IPS-11a (cell line): ENCODE results near the gene TYMS.

Source experiments
- H3K4me3 ChIP-seq: one replicate; pipeline ENCODE4 v1.5.1; 2013; ENCODE audit warnings: low read depth, low read length, control low read depth

TYMS gene

DNA sequence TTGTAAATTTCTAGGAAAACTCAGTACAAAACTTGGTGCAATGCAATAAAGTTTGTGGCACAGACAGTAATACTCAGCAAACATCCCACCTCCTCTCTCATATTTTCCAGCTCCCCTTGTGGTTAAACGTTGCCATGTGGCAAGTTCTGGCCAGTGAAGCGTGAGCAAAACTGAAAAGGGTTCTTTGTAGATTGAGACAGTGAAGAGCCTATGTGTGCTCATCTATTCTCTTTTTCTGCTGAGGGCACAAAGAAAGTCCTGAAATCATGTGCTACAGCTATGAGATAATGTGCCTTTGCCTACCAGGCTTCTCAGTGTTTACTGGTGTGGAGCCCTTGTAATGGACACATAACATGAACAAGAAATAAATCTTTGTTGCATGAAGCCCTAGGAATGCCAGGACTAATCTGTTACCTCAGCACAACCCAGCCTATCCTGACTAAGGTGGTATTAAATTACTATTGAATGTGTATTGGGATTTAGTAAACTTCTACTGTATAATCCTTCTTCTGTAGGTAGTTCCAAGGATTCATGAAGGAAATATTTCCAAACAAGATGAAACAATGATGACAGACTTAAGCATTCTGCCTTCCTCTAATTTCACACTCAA, 13.0 kb upstream of the TYMS start:
- no peak overlapping the region for H3K4me3 ChIP-seq

DNA sequence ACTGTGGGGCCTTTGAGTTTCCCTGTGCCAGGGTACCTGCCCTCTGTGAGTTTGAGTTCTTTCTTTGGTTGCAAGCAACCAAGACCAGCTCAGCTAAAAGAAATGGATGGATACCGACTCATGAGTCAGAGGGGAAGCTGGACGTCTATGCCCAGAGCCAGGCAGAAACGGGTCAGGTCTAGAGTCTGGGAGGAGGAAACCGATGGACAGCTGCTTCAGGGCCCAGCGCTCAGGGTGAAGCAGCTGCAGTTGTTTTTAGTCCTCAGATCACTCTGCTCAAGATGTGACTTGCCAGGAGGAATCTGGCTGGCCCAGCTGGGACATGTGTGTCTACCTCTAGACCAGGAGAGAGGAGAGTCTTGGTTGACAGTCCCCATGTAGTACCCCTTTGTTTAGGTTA, 10.1 kb upstream of the TYMS start:
- H3K4me3 ChIP-seq, result no peak overlapping the region

DNA sequence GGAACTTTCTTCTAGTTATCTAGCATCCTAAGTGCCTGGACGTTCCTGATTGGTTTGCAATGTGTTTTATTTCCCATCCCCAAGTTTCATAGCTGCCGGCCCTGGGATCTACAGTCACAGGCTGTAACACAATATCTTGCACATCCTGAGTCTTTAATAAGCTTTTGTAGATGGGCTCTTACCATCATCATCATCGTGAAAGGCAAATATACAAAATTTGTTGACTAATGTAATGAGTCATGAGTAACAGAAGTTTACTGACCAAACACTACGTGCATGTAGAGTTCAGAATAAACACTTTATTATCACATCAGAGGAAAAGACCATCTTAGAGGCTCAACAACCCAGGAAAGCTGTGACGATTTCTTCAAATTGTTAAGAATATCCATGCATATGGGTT, 8.1 kb upstream of the TYMS start:
- no peak overlapping the region for H3K4me3 ChIP-seq

DNA sequence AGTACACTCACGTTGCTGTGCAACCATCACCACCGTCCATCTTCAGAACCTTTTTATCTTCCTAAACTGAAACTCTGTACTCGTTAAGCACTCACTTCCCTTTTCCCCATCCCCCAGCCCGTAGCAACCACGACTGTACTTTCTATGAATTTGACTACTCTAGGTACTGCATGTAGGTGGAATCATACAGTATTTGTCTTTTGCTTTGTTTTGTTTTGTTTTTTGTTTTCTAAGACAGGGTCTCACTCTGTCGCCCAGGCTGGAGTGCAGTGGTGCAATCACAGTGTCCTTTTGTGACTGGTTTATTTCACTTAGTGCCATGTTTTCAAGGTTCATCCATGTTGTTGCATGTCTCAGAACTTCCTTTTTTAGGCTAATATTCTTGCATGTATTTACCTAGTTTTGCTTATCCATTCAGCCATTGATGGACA, 7.0 kb upstream of the TYMS start:
- no peak overlapping the region for H3K4me3 ChIP-seq

DNA sequence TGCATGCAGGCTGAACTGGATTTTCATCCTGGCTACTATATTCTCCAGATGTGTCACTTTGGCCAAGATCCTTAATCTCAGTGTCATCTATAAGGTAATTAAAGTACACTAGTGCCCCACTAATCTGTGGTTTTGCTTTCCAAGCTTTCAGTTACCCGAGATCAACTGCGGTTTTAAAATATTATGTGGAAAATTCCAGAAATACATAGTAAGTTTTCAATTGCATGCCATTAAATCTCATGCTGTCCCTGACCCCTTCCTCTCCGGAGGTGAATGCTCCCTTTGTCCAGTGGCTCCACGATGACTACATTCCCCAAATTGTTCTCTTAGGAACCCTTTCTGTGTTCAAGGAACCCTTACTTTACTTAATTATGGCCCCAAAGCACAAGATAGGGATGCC, 5.3 kb upstream of the TYMS start:
- H3K4me3 ChIP-seq, result no peak overlapping the region

DNA sequence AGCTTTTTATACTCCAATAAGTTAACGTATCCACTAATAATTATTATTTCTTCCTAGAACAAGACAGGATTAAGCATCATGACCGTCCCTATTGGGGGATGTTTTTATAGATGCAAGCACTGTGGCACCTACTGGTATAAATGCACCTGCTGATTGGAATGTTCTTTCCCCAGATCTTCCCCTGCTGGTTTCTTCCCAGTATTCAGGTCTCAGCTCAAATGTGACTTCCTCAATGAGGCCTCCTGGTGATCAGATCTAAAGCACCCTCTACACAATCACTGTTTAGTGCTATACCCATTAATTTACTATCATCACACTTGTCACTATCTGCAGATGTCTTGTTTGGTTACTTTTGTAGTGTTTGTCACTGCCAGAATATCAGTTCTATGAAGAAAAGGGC, 3.9 kb upstream of the TYMS start:
- H3K4me3 ChIP-seq, result no peak overlapping the region

DNA sequence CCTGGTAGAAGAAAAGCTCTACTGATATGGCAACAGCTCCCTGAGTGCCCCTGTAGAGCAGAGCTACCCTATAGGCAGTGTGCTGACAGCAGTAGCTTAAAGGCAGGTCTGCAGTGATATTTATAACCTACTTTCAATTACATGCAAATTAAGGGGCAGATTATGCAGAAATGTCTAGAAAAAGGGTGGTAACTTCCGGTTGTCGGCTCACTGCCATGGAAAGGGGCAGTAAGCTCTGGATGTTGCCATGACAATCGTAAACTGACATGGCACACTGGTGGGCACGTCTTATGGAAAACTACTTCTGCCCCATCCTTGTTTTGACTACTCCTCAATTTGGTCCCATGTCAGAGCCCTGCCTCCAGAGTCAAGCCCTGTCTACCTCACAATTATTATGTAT, 2.9 kb upstream of the TYMS start:
- no peak overlapping the region for H3K4me3 ChIP-seq

DNA sequence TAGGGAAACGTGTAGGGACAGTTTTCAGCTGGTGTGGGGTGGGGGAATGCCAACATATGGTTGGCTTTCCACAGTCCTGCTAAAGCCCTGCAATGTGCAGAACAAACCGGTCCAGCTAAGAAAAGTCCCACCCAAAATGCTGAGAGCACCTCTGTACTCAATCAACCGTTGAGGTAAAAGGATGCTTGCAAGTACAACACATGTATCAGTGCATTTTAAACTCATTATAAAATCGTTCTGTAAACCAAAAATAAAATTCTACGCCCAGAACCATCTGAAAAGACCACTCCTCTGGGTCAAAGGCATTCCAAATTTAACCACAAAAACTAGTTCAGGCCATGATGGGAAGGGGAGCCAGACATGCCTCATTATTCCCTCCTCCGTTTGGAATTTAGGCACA, 2.0 kb upstream of the TYMS start:
- H3K4me3 ChIP-seq, result no peak overlapping the region

DNA sequence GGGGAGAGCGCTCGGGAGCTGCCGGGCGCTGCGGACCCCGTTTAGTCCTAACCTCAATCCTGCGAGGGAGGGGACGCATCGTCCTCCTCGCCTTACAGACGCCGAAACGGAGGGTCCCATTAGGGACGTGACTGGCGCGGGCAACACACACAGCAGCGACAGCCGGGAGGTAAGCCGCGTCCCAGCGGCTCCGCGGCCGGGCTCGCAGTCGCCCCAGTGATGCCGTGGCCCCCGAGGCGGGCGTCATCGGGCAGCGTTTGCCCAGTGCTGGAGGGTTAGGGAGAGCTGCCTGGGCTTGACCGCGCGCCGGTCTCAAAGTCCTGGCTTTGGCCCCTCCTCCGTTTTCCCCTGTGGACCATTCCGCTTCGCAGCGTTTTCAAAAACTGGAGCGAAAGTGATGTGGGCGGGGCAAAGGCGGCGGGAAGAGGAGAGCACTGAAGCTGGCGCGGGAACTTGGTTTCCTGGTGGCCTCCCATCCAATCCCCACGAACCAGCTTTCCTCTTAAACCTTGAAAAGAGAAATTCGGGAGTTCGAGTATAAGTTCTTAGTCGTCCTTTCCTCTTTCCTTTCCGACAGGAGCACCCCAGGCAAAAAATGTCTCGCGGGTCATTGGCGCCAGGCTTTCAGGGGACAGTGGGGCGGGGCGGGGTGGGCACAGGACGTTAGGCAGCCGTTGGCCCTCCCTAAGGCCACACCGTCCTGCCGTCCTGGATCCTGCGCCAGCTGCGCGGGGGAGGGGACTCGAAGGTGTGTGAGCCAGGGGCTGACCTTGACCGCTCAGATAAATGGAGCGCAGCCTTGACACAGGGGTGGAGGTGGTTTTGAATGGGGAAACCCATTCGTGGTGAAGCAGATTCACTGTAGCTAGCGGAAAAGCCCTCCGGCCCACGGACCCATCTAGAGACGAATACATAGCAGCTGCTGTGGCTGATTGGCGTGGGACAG, 821 bp downstream of the TYMS start:
- peak overlapping the region; percentile 83 for H3K4me3 ChIP-seq

DNA sequence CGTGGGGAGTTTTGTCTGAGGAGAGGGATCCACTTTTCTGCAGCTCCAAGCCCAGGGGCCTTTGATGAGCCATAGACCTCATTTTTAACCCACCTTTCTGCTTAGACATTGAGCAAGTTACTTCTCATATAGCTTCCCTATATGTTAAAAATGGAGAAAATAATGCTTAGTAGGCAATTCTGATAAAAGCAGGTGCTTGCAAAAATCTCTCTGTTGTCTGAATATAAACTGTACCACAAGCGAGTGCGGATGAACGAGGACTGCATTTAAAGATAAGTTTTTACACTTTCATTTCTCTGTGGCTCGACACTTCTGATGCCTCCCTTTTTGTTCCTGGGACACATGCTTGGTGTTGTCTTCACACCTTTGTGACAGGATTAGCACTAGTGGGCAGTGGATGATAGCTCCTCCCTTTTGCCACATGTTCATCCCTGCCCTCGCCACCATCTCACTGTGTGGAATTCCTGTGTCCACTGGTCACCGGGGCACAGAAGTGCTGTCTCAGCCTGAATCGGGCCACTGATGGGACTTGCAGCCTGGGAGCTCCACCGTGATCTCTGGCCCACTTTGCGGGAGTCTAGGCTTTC, 1.6 kb downstream of the TYMS start:
- H3K4me3 ChIP-seq, result peak overlapping the region; percentile 83

DNA sequence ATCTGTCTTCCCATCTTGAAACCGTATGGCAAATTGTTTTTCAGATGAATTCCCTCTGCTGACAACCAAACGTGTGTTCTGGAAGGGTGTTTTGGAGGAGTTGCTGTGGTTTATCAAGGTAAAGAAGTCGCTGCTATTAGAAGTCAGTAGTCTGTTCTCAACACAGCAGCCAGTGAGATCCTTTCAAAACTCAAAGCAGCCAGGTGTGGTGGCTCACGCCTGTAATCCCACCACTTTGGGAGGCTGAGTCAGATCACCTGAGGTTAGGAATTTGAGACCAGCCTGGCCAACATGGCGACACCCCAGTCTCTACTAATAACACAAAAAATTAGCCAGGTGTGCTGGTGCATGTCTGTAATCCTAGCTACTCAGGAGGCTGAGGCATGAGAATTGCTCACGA, 2.1 kb downstream of the TYMS start:
- no peak overlapping the region for H3K4me3 ChIP-seq

DNA sequence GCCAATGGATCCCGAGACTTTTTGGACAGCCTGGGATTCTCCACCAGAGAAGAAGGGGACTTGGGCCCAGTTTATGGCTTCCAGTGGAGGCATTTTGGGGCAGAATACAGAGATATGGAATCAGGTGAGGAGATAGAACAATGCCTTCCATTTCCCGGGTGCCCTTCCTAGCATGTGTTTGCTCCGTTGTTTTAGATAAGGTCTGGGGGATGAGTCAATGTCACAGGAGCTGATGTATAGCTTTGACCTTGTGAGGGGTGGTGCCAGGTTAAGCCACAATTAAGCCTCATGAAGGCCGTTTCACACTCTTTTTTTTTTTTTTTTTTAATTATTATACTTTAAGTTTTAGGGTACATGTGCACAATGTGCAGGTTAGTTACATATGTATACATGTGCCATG, 4.7 kb downstream of the TYMS start:
- H3K4me3 ChIP-seq, result no peak overlapping the region

DNA sequence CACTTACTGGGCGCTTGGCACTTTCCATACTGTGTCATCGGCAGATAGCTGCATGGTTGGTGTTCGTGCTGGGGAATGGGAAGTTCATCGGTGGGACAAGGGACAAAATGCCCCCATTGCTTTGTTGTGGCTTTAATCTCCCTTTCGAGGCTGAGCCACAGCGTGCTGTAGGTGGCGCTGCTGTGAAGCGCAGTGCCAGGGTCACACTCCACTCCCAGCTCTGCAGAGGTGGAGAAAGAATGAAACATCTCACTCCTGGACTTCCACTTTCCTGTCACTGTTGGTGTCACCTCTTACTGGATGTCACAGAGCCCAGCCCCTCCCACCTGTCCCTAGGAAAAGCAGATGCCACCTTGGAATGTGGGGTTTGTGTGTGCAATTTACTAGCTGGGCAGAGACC, 8.7 kb downstream of the TYMS start:
- no peak overlapping the region for H3K4me3 ChIP-seq

DNA sequence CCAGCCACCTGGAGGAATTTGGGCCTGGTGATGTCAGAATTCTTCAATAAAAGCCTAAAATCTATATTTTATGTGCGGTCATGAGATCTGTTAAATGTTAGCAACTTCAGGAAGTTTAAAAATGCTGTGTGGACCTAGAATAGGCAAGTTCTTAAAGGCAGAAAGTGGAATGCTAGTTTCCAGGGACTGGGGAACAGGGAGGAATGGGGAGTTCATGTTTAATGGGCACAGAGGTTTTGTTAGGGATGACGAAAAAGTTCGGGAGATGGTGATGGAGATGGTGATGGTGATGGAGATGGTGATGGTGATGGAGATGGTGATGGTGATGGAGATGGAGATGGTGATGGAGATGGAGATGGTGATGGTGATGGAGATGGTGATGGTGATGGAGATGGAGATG, 9.2 kb downstream of the TYMS start:
- no peak overlapping the region for H3K4me3 ChIP-seq

DNA sequence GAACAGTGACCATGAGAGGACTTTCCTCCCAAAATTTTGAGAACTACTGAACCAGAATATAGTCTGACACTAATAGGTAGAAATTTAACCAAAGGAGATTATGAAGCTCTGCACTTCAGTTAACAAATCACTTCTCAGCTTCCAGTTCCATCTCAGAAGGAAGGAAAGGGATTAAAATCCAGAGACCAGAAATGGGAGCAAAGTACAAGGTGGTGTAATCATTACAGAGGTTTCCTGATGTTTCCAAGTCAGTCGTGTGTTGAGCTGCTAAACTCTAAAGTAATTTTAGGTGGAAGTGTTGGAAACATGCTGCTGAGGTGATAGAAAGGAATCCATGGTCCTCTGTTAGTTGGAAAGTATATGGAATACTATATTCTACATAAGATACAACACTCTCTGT, 10.8 kb downstream of the TYMS start:
- H3K4me3 ChIP-seq, result no peak overlapping the region

DNA sequence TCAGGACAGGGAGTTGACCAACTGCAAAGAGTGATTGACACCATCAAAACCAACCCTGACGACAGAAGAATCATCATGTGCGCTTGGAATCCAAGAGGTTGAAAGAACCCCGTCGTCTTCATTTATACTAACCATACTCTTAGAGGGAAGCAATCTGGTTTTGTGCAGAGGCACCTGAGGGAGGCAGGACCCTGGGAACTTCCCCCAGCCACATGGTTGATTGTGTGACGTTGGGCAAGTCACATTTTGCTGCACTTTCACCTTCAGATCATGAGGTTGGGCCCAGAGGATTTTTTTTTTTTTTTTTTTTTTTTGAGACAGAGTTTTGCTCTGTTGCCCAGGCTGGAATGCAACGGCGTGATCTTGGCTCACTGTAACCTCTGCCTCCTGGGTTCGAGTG, 11.6 kb downstream of the TYMS start:
- no peak overlapping the region for H3K4me3 ChIP-seq

DNA sequence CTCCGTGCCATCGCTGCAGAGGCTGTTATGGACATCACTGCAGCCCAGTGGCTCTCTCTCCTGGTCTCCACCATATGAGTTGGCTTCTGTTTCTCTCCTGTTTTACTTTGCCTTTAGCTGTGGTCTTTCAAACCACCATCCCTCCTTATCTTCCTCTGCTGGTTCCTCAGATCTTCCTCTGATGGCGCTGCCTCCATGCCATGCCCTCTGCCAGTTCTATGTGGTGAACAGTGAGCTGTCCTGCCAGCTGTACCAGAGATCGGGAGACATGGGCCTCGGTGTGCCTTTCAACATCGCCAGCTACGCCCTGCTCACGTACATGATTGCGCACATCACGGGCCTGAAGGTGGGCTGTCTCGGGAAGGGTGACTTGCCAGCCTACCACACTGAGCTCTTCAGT, 13.1 kb downstream of the TYMS start:
- H3K4me3 ChIP-seq, result no peak overlapping the region

DNA sequence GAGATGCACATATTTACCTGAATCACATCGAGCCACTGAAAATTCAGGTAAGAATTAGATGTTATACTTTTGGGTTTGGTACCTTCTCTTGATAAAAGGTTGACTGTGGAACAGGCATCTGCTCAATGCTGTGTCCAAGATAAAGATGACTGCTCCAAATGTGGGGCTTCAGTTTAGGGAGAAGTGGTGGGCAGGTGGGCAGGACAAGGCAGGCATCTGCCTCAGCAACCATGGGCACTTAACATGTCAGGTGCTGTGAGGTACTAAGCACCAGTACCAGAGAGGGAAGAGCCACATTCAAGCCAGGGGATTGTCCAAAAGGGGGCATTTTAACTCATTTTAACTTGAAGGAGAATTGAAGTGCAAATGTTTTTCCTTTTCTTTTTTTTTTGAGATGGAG, 14.0 kb downstream of the TYMS start:
- H3K4me3 ChIP-seq, result no peak overlapping the region

DNA sequence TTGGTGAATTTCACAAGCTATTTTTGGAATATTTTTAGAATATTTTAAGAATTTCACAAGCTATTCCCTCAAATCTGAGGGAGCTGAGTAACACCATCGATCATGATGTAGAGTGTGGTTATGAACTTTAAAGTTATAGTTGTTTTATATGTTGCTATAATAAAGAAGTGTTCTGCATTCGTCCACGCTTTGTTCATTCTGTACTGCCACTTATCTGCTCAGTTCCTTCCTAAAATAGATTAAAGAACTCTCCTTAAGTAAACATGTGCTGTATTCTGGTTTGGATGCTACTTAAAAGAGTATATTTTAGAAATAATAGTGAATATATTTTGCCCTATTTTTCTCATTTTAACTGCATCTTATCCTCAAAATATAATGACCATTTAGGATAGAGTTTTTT, 15.9 kb downstream of the TYMS start:
- H3K4me3 ChIP-seq, result no peak overlapping the region

DNA sequence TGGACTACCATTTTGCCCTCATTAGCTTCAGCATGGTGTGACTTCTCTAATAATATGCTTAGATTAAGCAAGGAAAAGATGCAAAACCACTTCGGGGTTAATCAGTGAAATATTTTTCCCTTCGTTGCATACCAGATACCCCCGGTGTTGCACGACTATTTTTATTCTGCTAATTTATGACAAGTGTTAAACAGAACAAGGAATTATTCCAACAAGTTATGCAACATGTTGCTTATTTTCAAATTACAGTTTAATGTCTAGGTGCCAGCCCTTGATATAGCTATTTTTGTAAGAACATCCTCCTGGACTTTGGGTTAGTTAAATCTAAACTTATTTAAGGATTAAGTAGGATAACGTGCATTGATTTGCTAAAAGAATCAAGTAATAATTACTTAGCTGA, 16.3 kb downstream of the TYMS start:
- no peak overlapping the region for H3K4me3 ChIP-seq

DNA sequence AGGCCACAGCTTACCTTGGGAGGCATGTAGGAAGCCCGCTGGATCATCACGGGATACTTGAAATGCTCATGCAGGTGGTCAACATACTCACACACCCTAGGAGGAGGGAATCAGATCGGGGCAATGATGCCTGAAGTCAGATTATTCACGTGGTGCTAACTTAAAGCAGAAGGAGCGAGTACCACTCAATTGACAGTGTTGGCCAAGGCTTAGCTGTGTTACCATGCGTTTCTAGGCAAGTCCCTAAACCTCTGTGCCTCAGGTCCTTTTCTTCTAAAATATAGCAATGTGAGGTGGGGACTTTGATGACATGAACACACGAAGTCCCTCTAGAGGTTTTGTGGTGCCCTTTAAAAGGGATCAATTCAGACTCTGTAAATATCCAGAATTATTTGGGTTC, 17.9 kb downstream of the TYMS start:
- H3K4me3 ChIP-seq, result no peak overlapping the region

DNA sequence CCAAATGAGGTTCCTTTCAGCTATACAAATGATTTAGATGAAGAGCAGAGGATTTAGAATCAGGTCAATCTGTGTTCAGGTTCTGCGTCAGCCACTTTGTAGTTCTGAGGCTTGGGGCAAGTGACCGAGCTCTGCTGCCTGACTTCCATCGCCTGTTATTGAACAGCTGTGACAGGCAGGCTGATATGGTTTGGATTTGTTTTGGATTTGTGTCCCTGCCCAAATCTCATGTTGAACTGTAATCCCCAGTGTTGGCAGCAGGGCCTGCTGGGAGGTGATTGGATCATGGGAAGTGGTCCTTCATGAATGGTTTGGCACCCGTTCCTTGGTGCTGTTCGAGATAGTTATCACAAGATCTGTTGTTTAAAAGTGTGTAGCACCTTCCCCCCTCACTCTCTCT, 18.6 kb downstream of the TYMS start:
- no peak overlapping the region for H3K4me3 ChIP-seq
